HL-60 (cell line): ENCODE measurements around the gene LRP1B.

Experiments used
- DNase-seq, 2 experiments: peaks; one replicate each; pipeline ENCODE4 v3.0.0-alpha.2; 2010 to 2020; ENCODE audit warnings: low read depth in 1 of 2, low spot score in 1 of 2
- H3K27ac ChIP-seq: fragments of 250-450 bp; sonication (Bioruptor Pico); replicated peaks from 2 replicates; pipeline ENCODE4 v1.5.1; 2020; ENCODE audit warnings: mild to moderate bottlenecking, moderate library complexity
- H3K27me3 ChIP-seq: fragments of 250-450 bp; sonication (Bioruptor Pico); 2 replicates; pipeline ENCODE4 v1.5.1; 2021; ENCODE audit warnings: mild to moderate bottlenecking, moderate library complexity; ENCODE audit not compliant: insufficient read depth, poor library complexity, severe bottlenecking
- H3K4me3 ChIP-seq: replicated peaks from 2 replicates; pipeline ENCODE4 v1.5.1; 2011; ENCODE audit warnings: mild to moderate bottlenecking, control low read depth, low read length; ENCODE audit not compliant: insufficient read depth
- CTCF ChIP-seq: IDR thresholded peaks from one replicate; pipeline ENCODE4 v1.5.1; 2011; ENCODE audit warnings: low read length, control low read depth, inconsistent platforms; ENCODE audit not compliant: insufficient read depth
- GABPA ChIP-seq: IDR thresholded peaks from 2 replicates; pipeline ENCODE4 v1.6.1; 2012; ENCODE audit warnings: low read depth
- POLR2AphosphoS5 ChIP-seq: IDR thresholded peaks from 2 replicates; pipeline ENCODE4 v1.6.1; 2012; ENCODE audit warnings: low read depth
- REST ChIP-seq: IDR thresholded peaks from 2 replicates; pipeline ENCODE4 v1.6.1; 2012; ENCODE audit warnings: low read depth; ENCODE audit not compliant: insufficient replicate concordance
- SPI1 ChIP-seq: IDR thresholded peaks from 2 replicates; pipeline ENCODE4 v1.6.1; 2012; ENCODE audit warnings: low read depth, mild to moderate bottlenecking, borderline replicate concordance

Gene LRP1B

GRCh38 chr2:140717481-140717880 lies 1413.3 kb downstream of the LRP1B start:
- no peak for TF ChIP-seq SPI1
- TF ChIP-seq REST, result no peak
- no peak for TF ChIP-seq CTCF
- TF ChIP-seq POLR2AphosphoS5, result no peak
- TF ChIP-seq GABPA, result no peak
- H3K27ac ChIP-seq, result no peak overlapping the region
- no peaks in the 10 kb centered on the region for H3K27me3 ChIP-seq
- H3K4me3 ChIP-seq, result no peak overlapping the region
- DNase-seq, result no peak

GRCh38 chr2:140714586-140714985 lies 1416.2 kb downstream of the LRP1B start:
- DNase-seq, result no peak
- TF ChIP-seq CTCF (no peak), REST (no peak), POLR2AphosphoS5 (no peak), SPI1 (no peak), GABPA (no peak)
- no peak overlapping the region for H3K27ac ChIP-seq

GRCh38 chr2:140711867-140712266 lies 1418.9 kb downstream of the LRP1B start:
- Histone ChIP-seq H3K27me3 (no peaks in the 10 kb centered on the region), H3K4me3 (no peak overlapping the region), H3K27ac (no peak overlapping the region)
- no peak for TF ChIP-seq REST
- TF ChIP-seq GABPA, result no peak
- no peak for TF ChIP-seq SPI1
- TF ChIP-seq CTCF, result no peak
- no peak for TF ChIP-seq POLR2AphosphoS5
- no peak for DNase-seq

More at GRCh38 chr2:140714586-140714985, 1416.2 kb downstream of the LRP1B start:
- H3K4me3 ChIP-seq, result no peak overlapping the region
- H3K27me3 ChIP-seq, result no peaks in the 10 kb centered on the region
